Kidney epithelial cell (primary cell): ENCODE results near the gene FHIP2A. TPM values are rescaled to one million over a fixed set of nuclear protein-coding genes. Genes with fewer than 3 reads are reported as not detected.

ENCODE experiments used
- DNase-seq: peaks from one replicate; pipeline ENCODE4 v3.0.0-alpha.2; 2010; ENCODE audit warnings: low read depth
- H3K27me3 ChIP-seq: 2 replicates; pipeline ENCODE4 v1.6.0; 2011; ENCODE audit warnings: low read length; ENCODE audit not compliant: control insufficient read depth, insufficient read depth
- H3K36me3 ChIP-seq: 2 replicates; pipeline ENCODE4 v1.5.1; 2011; ENCODE audit warnings: low read length; ENCODE audit not compliant: control insufficient read depth, insufficient read depth
- H3K4me3 ChIP-seq: 2 replicates; pipeline ENCODE4 v1.5.1; 2011; ENCODE audit warnings: low read depth, mild to moderate bottlenecking, control low read depth, low read length
- CTCF ChIP-seq: IDR thresholded peaks from 2 replicates; pipeline ENCODE4 v1.5.1; 2011; ENCODE audit warnings: mild to moderate bottlenecking, moderate library complexity, low read length, control low read depth, inconsistent platforms; ENCODE audit not compliant: insufficient read depth, poor library complexity, severe bottlenecking
- total RNA-seq: library from RNA; depleted of rRNA; stranded (reverse); fragments of >200 nt; gene quantifications from 2 replicates; pipeline ENCODE4 v1.2.3, GENCODE V29; 2015

FHIP2A gene
- total RNA-seq, 1 donor from 2014 or later: 16.3 TPM

- no peak overlapping the region for H3K4me3 ChIP-seq
- no peaks in the 10 kb centered on the region for H3K27me3 ChIP-seq
- H3K36me3 ChIP-seq: no peaks in the 10 kb centered on the region
- TF ChIP-seq CTCF: no peak
- DNase-seq: no peak
Measured at GRCh38 chr10:114795039-114795438, 26.5 kb upstream of the FHIP2A start.

- no peaks in the 10 kb centered on the region for H3K36me3 ChIP-seq
Measured at GRCh38 chr10:114800361-114800760, 21.2 kb upstream of the FHIP2A start.

GRCh38 chr10:114801411-114801813 is 20.2 kb upstream of the FHIP2A start:
- Histone ChIP-seq H3K4me3 (no peak overlapping the region), H3K27me3 (no peaks in the 10 kb centered on the region), H3K36me3 (no peaks in the 10 kb centered on the region)
- TF ChIP-seq CTCF: no peak
- no peak for DNase-seq

More at GRCh38 chr10:114800361-114800760, 21.2 kb upstream of the FHIP2A start:
- DNase-seq: no peak
- Histone ChIP-seq H3K4me3 (no peak overlapping the region), H3K27me3 (no peaks in the 10 kb centered on the region)
- TF ChIP-seq CTCF: no peak

GRCh38 chr10:114802177-114802576 is 19.4 kb upstream of the FHIP2A start:
- Histone ChIP-seq H3K27me3 (no peaks in the 10 kb centered on the region), H3K4me3 (no peak overlapping the region), H3K36me3 (no peaks in the 10 kb centered on the region)
- no peak for TF ChIP-seq CTCF
- DNase-seq: no peak

GRCh38 chr10:114806562-114807391 is 14.8 kb upstream of the FHIP2A start:
- Histone ChIP-seq H3K27me3 (no peaks in the 10 kb centered on the region), H3K36me3 (no peaks in the 10 kb centered on the region), H3K4me3 (no peak overlapping the region)
- no peak for TF ChIP-seq CTCF
- DNase-seq: no peak

- Histone ChIP-seq H3K4me3 (no peak overlapping the region), H3K36me3 (no peaks in the 10 kb centered on the region), H3K27me3 (no peaks in the 10 kb centered on the region)
- no peak for DNase-seq
- no peak for TF ChIP-seq CTCF
Measured at GRCh38 chr10:114808982-114809381, 12.6 kb upstream of the FHIP2A start.
